ENCODE results near the gene PPP1R9B.
A peak's percentile ranks its signal among the peaks of the same experiment; 100 is the strongest.

Gene PPP1R9B

GRCh38 chr17:50125420-50125997 lies 25.0 kb downstream of the PPP1R9B start:
- DNase-seq (ENCODE audit: low read depth in 2 of 2), result no peak

DNA sequence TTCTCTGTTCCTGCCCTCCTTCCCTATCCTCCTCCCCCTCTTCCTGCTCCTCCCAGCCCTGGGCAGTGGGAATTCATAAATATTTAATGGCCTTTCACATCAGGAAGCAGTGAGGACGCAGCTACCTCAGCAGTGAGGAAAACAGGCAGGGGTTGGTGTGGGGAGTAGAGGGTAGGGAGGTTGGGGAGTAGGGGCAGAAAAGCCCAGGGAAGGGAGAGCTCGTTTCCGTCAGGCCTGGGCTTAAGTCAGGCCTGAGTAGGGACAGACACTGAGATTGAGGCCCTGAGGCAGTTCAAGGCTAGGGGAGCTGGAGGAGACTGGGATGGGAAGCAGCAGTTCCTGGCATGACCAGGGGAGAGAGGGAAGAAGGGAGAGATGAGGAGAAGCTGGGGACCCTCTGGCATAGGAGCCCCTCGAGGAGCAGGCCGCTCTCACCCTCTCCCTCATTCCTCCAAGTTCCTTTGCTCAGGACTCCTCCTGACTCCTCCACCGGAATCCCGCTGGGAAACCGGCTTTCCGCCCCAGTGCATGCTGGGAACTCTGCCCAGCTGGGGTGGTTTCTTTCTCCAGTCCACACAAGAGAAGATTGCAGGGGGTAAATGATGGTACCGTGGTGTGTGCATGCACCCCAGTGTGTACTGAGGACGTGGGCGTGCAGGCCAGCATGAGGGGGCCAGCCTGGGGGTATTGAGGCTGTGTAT lies 26.7 kb downstream of the PPP1R9B start:
- no peak for DNase-seq (ENCODE audit: low read depth in 2 of 2)

DNA sequence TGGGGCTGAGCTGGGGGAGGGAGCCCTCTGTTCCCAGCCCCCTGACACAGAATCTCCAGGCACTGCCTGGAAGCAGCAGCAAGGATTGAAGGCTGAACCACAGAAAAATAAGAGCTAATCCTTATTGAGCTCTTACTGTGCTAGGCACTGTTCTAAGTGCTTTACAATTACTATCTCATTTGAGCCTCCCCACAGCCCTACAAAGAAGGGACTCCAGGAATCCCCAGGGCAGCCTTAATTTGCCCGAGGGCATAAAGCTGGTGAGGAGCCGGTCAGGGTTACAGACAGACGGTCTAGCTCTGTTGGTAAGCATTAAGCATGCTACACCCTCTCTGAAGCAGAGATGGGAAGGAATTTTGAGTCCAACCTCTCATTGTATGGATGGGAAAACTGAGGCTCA lies 27.5 kb downstream of the PPP1R9B start:
- DNase-seq (ENCODE audit: low read depth in 2 of 2), result no peak

- DNase-seq (ENCODE audit: low read depth in 2 of 2), result no peak
Observed at GRCh38 chr17:50120475-50121253, 29.8 kb downstream of the PPP1R9B start.

GRCh38 chr17:50118828-50119218 lies 31.7 kb downstream of the PPP1R9B start:
- no peak for DNase-seq (ENCODE audit: low read depth in 2 of 2)

GRCh38 chr17:50118076-50118827 lies 32.2 kb downstream of the PPP1R9B start:
- DNase-seq (ENCODE audit: low read depth in 2 of 2), result no peak

DNA sequence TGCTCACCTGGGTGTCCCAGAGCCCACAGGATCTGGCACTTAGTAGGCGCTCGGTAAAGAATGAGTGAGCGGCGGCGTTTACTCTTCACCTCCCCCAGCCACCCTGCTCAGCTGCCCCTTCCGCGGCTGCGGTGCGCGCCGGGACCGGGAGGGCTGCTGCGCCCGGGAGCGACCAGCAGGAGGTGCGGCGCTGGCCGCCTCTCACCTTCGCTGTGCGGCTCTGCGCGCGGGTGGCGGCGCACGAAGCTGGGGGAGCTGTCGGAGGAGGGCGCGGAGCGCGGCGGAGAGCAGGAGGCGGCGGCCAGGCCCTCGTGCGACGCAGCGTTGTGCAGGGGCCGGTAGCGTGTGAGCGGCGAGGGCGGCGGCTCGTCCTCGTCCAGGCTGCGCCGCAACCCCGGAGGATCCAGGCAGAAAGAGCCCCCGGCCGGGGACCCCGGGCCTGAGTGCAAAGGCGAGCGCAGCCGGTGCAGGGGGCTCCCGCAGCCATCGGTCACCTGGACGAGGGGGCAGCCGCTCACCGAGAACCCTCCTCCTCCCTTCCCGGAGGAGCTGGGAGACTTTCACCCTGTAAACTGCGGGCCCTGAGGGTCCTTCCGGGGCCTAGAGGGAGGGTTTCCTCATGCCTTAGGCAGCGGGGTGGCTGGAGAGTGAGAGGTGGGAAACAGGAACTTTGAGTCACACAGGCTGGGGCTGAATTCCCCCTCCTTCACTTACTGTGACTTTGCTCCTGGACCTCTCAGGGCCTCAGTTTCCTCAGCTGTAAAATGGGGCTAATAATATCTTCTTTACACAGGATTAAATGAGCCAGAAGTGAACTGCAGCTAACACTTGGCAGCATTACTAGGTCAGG lies 33.0 kb downstream of the PPP1R9B start:
- DNase-seq (ENCODE audit: low read depth in 2 of 2), result peak in 1 of 2 donors; percentile 48

DNA sequence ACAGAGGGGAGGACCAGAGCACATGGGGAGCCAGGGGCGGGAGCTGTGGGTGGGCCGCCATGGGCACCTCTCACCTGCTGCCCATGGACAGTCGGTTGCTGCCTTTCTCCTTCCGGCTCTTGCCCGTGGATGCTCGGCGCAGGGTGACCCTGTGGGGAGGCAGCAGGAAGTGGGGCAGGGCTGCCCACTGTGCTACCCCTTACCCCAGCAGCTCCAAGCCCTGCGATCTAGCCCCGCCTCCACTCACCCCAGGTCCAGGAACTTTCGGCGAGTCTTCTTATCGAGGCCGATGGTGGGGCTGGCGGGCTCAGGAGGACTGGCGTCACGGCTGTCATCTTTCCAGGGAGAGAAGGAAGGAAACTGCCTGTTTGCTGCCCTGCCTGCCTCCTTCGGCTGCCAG lies 34.7 kb downstream of the PPP1R9B start:
- no peak for DNase-seq (ENCODE audit: low read depth in 2 of 2)

DNA sequence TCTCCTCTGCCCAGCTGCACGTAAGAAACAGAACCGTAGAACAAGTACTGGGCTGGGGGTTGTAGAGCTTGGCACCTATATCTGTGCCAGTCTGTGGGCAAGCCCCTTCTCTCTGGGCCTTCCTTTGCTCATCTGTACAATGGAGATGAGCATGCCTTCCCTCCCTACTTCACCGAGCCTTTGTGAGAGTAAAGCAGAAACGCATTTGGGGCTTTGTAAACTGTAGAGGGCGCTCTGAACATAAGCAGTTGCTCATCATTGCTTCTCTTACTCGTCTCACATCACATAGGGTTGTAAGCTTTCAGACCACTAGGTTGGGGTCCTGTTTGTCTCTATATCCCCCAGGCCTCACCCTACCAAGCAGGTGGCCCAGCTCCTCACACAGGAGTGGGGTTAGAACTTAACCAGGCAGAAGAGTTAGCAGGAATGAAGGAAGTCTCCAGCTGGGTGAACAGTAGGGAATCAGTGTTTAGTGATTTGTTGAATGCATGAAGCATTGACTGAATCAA lies 35.6 kb downstream of the PPP1R9B start:
- DNase-seq (ENCODE audit: low read depth in 2 of 2), result no peak

GRCh38 chr17:50114401-50114800 lies 36.1 kb downstream of the PPP1R9B start:
- DNase-seq (ENCODE audit: low read depth in 2 of 2), result no peak

GRCh38 chr17:50113624-50114320 lies 36.7 kb downstream of the PPP1R9B start:
- DNase-seq (ENCODE audit: low read depth in 2 of 2), result no peak

- no peak for DNase-seq (ENCODE audit: low read depth in 2 of 2)
Observed at GRCh38 chr17:50112694-50113093, 37.8 kb downstream of the PPP1R9B start.

GRCh38 chr17:50111673-50112655 lies 38.5 kb downstream of the PPP1R9B start:
- no peak for DNase-seq (ENCODE audit: low read depth in 2 of 2)

DNA sequence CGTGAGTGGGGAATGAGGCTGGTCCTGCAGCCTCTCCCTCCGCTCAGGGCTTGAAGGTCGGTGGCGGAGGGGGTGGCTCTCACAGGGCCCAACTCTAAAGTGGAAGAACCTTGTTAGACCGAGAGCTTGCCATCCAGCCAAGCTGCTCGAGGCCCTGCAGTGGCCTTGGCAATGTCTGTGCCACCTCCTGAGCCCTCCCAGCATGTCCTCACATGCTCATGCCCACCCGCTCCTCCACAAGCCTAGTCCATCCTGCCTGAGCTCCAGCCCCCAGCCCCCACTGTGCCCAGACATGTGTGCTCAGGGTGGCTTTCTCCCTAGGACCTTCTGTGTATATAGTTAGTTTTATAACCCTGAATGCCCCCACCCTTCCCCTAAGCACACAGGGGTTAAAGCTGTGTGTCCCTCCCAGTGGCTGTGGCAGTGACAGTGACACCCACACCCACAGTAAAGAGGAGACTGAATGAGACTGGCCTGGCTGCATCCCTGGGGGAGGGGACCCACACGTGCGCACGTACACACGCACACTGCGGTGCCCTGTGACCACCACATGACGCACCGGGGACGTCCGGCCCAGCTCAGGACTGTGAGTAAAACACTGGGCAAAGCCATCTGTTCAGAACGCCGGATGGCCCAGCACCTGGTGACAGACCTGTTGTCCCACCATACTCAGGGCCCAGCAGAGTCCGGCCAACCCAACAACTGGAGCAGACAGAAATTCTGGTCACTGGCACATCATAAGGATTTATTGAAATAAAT lies 39.7 kb downstream of the PPP1R9B start:
- no peak for DNase-seq (ENCODE audit: low read depth in 2 of 2)

DNA sequence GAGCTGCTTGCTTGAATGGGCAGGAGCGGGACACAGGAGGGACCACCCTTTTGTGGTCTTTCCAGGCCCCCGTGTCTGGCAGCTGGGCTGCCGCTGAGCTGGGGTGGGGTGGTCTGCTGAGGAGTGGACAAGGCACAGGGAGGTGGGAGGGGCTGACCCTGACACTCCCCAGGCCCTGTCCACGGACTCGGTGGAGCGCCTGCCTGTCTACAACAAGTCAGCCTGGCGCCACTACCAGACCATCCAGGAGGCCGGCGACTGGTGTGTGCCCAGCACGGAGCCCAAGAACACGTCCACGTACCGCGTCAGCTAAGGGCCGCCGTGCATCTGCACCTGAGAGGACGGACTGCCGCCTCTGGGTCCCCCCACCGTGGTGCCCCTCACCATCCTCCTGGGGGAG lies 40.7 kb downstream of the PPP1R9B start:
- no peak for DNase-seq (ENCODE audit: low read depth in 2 of 2)

DNA sequence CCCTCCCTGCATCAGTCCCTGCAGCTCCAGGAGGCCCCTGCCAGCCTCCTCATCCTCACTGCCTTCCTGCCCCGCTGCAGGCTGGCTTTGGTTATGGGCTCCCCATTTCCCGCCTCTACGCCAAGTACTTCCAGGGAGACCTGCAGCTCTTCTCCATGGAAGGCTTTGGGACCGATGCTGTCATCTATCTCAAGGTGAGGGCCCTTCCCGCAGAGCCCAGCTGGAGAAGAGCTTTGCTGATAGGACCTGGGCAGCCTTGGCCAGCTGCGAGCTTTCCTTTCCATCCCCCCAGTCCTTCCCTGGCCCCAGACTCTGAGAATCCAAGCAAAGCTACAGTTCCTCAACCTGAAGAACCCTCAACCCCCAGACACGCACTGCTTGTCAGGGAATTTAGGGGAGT lies 41.3 kb downstream of the PPP1R9B start:
- no peak for DNase-seq (ENCODE audit: low read depth in 2 of 2)

DNA sequence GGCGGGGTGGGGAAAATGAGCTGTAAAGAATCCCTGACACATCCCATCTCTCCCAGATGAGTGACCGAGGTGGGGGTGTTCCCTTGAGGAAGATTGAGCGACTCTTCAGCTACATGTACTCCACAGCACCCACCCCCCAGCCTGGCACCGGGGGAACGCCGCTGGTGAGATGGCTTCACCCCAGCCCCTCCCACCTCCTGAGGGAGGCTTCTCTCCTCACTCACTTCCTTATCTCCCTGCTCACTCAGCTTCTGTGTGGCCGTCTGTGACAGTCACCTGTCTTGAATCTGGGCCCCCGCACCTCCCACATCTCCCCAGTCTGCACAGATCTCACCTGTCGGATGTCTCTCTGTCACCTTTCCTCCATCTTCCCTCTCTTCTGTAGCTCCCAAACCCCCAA lies 41.9 kb downstream of the PPP1R9B start:
- no peak for DNase-seq (ENCODE audit: low read depth in 2 of 2)

- no peak for DNase-seq (ENCODE audit: low read depth in 2 of 2)
Observed at GRCh38 chr17:50107790-50108414, 42.6 kb downstream of the PPP1R9B start.

Data from stimulated activated CD8-positive, alpha-beta memory T cell treated with anti-CD3 and anti-CD28 coated beads, Interleukin-2, amount 100 ng/mL, for 1 hour (primary cell).